NCI-H187 (cell line): ENCODE data around the gene NSUN2.
"Not testable (repeated sequence)": the region's sequence is repeated elsewhere in the genome, so short reads cannot be mapped to it uniquely, and the experiment has no call there.

Experiments
- DNase-seq, 2 experiments: peaks; one replicate each; lab custom pipeline; 2025; lab: John Stamatoyannopoulos, UW

The NSUN2 gene

GRCh38 chr5:6632888-6633468 lies at the start of gene NSUN2, which contains the start of gene SRD5A1:
Gene NSUN2 (minus strand): TSS chr5:6633044. CDS start chr5:6632979, 65 bp downstream.
Gene SRD5A1 (plus strand): TSS chr5:6633440. CDS start chr5:6633577, 137 bp downstream.
- DNase-seq: peak; percentile 87 to 92

- DNase-seq: no peak
Measured at GRCh38 chr5:6682239-6682638, 49.4 kb upstream of the NSUN2 start.

DNA sequence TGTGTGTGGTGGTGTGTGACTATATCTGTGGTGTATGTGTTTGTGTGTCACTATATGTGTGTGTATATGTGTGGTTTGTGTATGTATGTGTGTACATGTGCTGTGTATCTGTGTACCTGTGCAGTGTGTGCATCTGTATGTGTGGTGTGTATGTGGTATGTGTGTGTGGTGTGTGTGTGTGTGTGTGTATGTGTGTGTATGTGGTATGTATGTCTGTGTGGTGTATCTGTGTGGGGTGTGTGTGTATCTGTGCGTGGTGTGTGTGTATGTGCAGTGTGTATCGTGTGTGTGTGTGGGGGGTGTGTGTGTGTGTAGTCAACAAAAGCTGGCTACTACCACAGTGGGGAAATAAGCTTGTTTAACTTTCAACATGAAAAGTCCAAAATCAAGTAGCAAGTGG lies 48.8 kb upstream of the NSUN2 start:
- DNase-seq: no peak

GRCh38 chr5:6680922-6681321 lies 48.1 kb upstream of the NSUN2 start:
- DNase-seq: no peak

DNA sequence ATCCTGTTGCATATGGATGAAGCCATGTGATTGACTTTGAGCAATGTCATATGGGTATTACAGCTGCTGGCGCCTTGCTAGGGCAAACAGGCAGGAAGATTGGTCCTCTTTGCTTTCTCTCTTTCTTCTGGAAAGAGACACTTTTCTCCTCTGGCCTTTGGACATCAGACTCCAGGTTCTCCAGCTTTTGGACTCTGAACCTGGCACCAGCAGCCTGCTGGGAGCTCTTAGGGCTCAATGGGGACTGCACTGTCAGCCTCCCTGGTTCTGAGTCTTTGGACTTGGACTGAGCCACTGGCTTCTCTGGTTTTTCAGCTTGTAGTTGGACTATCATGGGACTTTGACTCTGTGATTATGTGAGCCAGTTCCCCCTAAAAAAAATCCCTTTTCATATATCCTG lies 45.5 kb upstream of the NSUN2 start:
- DNase-seq: no peak

- no peak for DNase-seq
Measured at GRCh38 chr5:6676702-6677101, 43.9 kb upstream of the NSUN2 start.

- no peak for DNase-seq
Measured at GRCh38 chr5:6675784-6676491, 43.1 kb upstream of the NSUN2 start.

GRCh38 chr5:6674886-6675285 lies 42.0 kb upstream of the NSUN2 start:
- no peak for DNase-seq

DNA sequence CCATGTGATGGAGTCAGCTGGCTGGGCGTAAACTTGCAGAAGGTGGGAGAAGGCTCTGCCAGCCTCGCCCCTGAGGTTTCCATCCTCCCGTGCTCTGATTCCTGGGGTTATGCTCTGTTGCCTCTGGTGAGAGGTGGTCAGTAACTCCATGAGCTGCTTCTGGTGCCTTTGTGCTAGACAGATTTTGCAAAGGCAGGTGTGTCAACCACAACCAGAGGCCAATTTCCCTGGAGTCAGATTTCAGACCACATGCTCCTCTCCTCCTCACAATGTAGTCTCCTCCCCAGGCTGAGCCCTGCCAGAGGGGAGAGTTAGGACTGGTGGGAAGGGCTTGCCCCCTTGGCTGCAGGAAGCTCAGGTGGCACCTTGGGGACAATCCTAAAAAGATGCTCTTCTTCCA lies 41.6 kb upstream of the NSUN2 start:
- peak; percentile 56 to 70 for DNase-seq

DNA sequence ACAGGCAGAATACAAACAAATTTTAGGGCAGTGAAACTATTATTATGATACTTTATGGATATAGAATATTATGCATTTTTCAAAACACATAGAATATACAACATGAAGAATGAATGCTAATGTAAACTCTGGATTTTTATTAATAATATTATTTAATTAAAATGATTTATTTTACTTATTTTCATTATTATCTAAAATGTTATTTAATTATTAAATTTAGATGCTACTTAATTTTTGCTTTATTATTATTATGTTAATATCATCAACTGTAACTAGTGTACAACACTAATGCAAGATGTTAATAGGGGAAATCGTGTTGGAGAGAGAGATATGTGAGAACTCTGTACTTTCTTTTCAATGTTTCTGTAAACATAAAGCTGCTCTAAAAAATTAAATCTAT lies 41.1 kb upstream of the NSUN2 start:
- DNase-seq: no peak

- DNase-seq: no peak
Measured at GRCh38 chr5:6673031-6673430, 40.2 kb upstream of the NSUN2 start.

- DNase-seq: not testable (repeated sequence)
Measured at GRCh38 chr5:6668717-6669116, 35.9 kb upstream of the NSUN2 start.

DNA sequence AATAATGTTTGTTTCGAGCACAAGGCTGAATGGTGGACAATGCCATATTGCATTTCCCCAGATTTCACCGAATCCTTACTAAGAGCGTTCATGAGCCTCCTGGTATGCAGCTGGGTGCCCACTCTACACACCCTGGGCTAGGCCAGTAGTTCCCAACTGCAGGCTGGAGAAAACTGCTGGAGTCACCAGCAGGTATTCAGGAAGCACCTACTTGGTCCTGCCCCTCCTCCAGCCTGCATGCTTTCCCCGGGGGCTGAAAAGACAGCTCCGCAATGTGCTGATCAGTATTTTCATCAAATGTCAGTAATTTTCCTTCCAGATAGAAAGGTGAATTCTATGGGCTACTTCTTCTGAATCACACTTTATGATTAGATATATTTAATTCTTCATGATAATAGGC lies 34.8 kb upstream of the NSUN2 start:
- no peak for DNase-seq

- no peak for DNase-seq
Measured at GRCh38 chr5:6666762-6667161, 33.9 kb upstream of the NSUN2 start.

DNA sequence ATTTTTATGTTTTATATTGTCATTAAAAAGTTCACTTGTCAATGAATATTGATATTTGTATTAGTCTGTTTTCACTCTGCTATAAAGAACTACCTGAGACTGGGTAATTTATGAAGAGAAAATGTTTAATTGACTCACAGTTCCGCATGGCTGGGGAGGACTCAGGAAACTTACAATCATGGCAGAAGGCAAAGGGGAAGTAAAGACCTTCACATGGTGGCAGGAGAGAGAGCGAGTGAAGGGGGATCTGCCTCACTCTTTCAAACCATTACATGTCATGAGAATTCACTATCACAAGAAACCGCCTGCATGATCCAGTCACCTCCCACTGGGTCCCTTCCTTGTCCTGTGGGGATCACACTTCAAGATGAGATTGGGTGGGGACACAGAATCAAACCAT lies 27.8 kb upstream of the NSUN2 start:
- no peak for DNase-seq

- no peak for DNase-seq
Measured at GRCh38 chr5:6659941-6660684, 27.3 kb upstream of the NSUN2 start.

GRCh38 chr5:6656680-6657079 lies 23.8 kb upstream of the NSUN2 start:
- DNase-seq: no peak

DNA sequence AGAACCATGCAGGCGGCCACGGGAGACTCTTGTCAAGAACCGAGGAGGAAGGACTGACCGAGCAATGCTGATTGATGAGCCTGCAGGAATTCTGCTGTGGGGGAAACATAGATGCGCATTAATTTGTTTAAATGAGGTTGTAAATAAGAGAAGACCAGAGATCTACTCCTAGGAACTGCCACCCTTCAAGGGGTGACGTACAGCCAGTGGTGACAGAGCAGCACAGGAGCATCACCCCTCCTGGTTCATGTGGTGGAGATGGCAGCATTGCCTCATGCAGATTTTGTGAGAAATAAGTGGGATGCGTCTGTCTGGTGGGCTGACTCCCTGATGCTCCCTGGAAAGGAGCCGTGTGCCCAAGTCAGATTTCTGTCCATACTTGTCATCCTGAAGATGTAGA lies 22.6 kb upstream of the NSUN2 start:
- no peak for DNase-seq

- DNase-seq: no peak
Measured at GRCh38 chr5:6652025-6652424, 19.2 kb upstream of the NSUN2 start.

- no peak for DNase-seq
Measured at GRCh38 chr5:6649681-6650080, 16.8 kb upstream of the NSUN2 start.

DNA sequence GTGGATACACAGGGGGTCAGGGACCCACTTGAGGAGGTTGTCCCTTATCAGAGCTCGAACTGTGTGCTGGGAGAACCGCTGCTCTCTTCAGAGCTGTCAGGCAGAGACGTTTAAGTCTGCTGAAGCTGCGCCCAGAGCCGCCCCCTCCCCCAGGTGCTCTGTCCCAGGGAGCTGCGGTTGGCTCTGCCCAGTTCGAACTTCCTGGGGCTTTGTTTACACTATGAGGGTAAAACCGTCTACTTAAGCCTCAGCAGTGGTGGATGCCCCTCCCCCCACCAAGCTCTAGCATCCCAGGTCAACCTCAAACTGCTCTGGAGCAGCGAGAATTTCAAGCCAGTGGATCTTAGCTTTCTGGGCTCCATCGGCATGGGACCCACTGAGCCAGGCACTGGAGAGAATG lies 16.3 kb upstream of the NSUN2 start:
- DNase-seq: no peak

GRCh38 chr5:6645571-6646362 lies 12.9 kb upstream of the NSUN2 start:
- DNase-seq: not testable (repeated sequence)
